Right cardiac atrium (tissue), 5 donors: ENCODE results near the gene VIPR2. TPM values are rescaled to one million over a fixed set of nuclear protein-coding genes. Genes with fewer than 3 reads are reported as not detected.
"Not testable (repeated sequence)": the region's sequence is repeated elsewhere in the genome, so short reads cannot be mapped to it uniquely, and the experiment has no call there.

Experiments
- ATAC-seq, 2 donors: fragments of 200-7000 bp; cut with Tn5 transposase; one replicate each; pipeline versions ENCODE4 v1.8.0 to v1.9.1; 2020; ENCODE audit warnings: moderate library complexity in 2 of 2, mild to moderate bottlenecking in 1 of 2
- DNase-seq, 3 donors: peaks; one replicate each; pipeline ENCODE4 v3.0.0-alpha.2; 2020
- H3K27ac ChIP-seq: one replicate; pipeline ENCODE4 v1.5.1; 2013; ENCODE audit warnings: mild to moderate bottlenecking, low read length, control low read depth, moderate library complexity
- H3K27me3 ChIP-seq: one replicate; pipeline ENCODE4 v1.6.1; 2013; ENCODE audit not compliant: control insufficient read depth, insufficient read depth
- H3K4me1 ChIP-seq: one replicate; pipeline ENCODE4 v1.6.1; 2013; ENCODE audit warnings: low read length; ENCODE audit not compliant: control insufficient read depth, insufficient read depth
- H3K4me3 ChIP-seq: one replicate; pipeline ENCODE4 v1.5.1; 2013; ENCODE audit warnings: low read length, control low read depth
- H3K9me3 ChIP-seq: one replicate; pipeline ENCODE4 v1.6.1; 2013; ENCODE audit warnings: low read length; ENCODE audit not compliant: control insufficient read depth
- WGBS: extraction: QIAGEN DNeasy Blood & Tissue Kit; methylation state at CpG from one replicate; pipeline ENCODE4 v1.1.7; 2013; 5-methylcytosine and 5-hydroxymethylcytosine counted together
- intact Hi-C, 4 donors: fragments of 100-400 bp; cut with DNase I; formaldehyde crosslinking; loops; one replicate each; pipeline versions ENCODE4 v1.11.0 to v1.14.0; 2022 to 2023
- long read RNA-seq, 4 donors: library from polyadenylated mRNA; unstranded; transcript quantifications; one replicate each; pipeline ENCODE4 v2.0.0, GENCODE V29; 2020 to 2021
- polyA plus RNA-seq: library from polyadenylated mRNA; stranded (reverse); fragments of 200-250 nt; gene quantifications from one replicate; pipeline ENCODE4 v1.2.3, GENCODE V29; 2013
- total RNA-seq, 4 donors: library from RNA; stranded (reverse); fragmentation: NEBNext Ultra II Directional; extraction: Animal tissue kit (Norgen Biotek cat#: 25700); gene quantifications; one replicate each; pipeline ENCODE4 v1.2.1, GENCODE V29; 2021
- donor health status: healthy with polysubstance abuse.
- donor health status: DM: no; HTN: yes; CAD: no.
- donor health status: DM: no; HTN: no; CAD: no.
- donor health status: DM: no; HTN: yes; CAD: no; lungs with severe emphysema.
- donor health status: DM: yes; HTN: yes; CAD: no.

The VIPR2 gene, protein sequence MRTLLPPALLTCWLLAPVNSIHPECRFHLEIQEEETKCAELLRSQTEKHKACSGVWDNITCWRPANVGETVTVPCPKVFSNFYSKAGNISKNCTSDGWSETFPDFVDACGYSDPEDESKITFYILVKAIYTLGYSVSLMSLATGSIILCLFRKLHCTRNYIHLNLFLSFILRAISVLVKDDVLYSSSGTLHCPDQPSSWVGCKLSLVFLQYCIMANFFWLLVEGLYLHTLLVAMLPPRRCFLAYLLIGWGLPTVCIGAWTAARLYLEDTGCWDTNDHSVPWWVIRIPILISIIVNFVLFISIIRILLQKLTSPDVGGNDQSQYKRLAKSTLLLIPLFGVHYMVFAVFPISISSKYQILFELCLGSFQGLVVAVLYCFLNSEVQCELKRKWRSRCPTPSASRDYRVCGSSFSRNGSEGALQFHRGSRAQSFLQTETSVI
- total RNA-seq (10 to 100 TPM in 2 of 4 donors, 1 to 10 TPM in 2; 9.3 to 13.7 (median 10.1) TPM), polyA plus RNA-seq (7.3 TPM)
- long read RNA-seq, donor 1, transcript VIPR2-201 (13 exons, 3,944 nt): major isoform, 6 of 32 reads
- long read RNA-seq, donor 1, partial matches to known transcripts: 3 of 32 reads
- long read RNA-seq, donor 1, other reads (novel, unspliced or antisense): 23 of 32 reads
- long read RNA-seq, donor 2, partial matches to known transcripts: 0 of 14 reads
- long read RNA-seq, donor 2, other reads (novel, unspliced or antisense): 10 of 14 reads
- long read RNA-seq, donor 3, transcript VIPR2-201 (13 exons, 3,944 nt): major isoform, 15 of 41 reads
- long read RNA-seq, donor 3, partial matches to known transcripts: 6 of 41 reads
- long read RNA-seq, donor 3, other reads (novel, unspliced or antisense): 18 of 41 reads
- long read RNA-seq, donor 4, partial matches to known transcripts: 1 of 16 reads
- long read RNA-seq, donor 4, other reads (novel, unspliced or antisense): 8 of 16 reads

DNA sequence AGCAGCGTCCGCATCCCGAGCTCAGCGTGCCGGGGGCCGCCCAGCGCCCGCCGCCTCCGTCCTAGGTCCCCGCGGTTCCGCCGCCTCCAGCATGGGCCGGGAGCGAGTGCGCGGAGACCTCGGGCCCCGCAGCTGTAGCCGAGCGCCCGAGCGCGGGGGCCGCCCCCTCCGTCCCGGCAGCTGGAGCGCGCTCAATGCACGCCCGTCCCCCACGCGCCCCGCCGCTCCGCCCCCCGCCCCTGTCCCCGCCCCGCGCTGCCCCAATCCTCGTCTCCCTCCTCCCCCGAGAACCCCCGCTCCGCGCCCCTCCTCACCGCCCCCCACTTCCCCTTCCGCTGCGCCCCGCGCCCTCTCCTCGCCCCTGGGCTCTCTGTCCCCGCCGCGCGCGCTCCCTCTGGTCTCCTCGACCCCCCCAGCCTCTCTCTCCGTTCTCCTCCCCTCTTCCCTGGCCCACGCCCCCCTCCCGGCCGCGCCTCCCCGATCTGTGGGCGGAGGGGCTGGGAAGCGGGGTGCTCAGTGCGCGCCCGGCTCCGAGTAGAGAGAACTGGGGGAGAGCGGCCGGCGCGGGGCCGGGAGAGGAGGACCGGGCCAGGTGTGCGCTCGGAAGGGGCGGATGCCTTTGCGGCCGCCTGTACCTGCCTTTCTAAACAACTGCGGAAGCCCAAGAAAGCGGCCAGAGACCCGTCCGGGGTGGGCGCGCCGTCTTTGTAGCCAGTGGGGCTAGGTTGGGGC is at the start of gene VIPR2:
TSS of gene VIPR2 (minus strand) at position 110 of the 732 bp plus-strand sequence. CDS start at position 14, 96 bp downstream.
- WGBS: 2% methylated on average over 85 of the region's 88 CpGs
- peak within 1 kb of the TSS; percentile 79 for H3K4me3 ChIP-seq
- peak; percentile 41 to 84 (median 79) for DNase-seq
- intact Hi-C loops: loop anchor here in 2 of 4 donors (5.0 to 10.0 kb wide), 2 partner anchors 110 to 113 kb away; no protein-coding TSS in a partner anchor
- ATAC-seq: peak; percentile 74
- no peaks in the 10 kb centered on the region for H3K27me3 ChIP-seq
- no peaks in the 10 kb centered on the region for H3K4me1 ChIP-seq
- no peaks in the 10 kb centered on the region for H3K9me3 ChIP-seq
- H3K27ac ChIP-seq: no peak within 1 kb of the TSS

- WGBS: 62% methylated on average over 4 of the region's 4 CpGs
- DNase-seq: no peak
- Histone ChIP-seq H3K27me3 (no peaks in the 10 kb centered on the region), H3K4me3 (no peak overlapping the region), H3K27ac (no peak overlapping the region), H3K9me3 (no peaks in the 10 kb centered on the region), H3K4me1 (no peaks in the 10 kb centered on the region)
- ATAC-seq: no peak
- intact Hi-C loops: no loop called here
These were observed 49.0 kb upstream of the VIPR2 start for GRCh38 chr7:159193543-159194090.

DNA sequence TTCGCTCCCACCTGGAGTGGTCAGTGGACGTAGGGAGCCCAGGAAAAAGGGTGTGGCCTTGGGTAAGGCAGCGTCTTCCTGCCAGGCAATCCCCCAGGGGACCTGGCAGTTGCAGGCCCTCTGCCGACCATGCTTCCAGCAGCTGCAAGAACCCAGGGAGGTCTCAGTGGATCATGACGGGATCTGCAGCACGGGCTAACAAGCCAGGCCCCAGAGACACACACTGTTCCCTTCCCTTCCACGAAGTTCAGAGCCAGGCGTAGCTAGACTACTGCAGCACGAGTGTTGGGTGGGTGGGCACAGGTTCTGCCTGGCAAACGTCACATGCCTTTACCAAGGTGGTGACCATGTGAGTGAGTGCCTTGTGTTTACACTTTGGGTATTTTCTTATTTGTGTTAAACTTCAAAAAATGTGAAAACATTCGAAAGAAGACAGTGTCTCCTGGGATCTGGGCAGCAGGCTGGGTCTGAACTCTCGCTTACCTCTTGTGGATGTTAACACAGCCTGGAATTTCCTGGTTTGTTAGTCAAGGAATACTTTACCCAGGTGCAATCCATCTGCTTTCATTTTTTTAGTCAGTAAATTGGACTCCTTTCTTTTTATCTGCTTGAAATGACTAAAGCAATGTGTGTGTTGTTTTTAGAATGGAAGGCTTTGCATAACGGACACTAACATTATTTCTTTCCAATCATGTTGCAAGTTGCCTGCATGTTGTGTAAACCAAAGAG is 48.2 kb upstream of the VIPR2 start:
- H3K4me1 ChIP-seq: no peaks in the 10 kb centered on the region
- ATAC-seq: no peak
- intact Hi-C loops: no loop called here
- WGBS: 71% methylated on average over 13 of the region's 13 CpGs
- DNase-seq: no peak
- no peak overlapping the region for H3K27ac ChIP-seq
- no peak overlapping the region for H3K4me3 ChIP-seq
- H3K27me3 ChIP-seq: no peaks in the 10 kb centered on the region
- H3K9me3 ChIP-seq: no peaks in the 10 kb centered on the region

- ATAC-seq: no peak
- WGBS: 78% methylated on average over 3 of the region's 3 CpGs
- no peaks in the 10 kb centered on the region for H3K27me3 ChIP-seq
These were observed 47.3 kb upstream of the VIPR2 start for GRCh38 chr7:159192013-159192412.

GRCh38 chr7:159191236-159191635 is 46.6 kb upstream of the VIPR2 start:
- Histone ChIP-seq H3K9me3 (no peaks in the 10 kb centered on the region), H3K27me3 (no peaks in the 10 kb centered on the region), H3K4me1 (no peaks in the 10 kb centered on the region), H3K4me3 (no peak overlapping the region), H3K27ac (no peak overlapping the region)
- ATAC-seq (no peak), DNase-seq (no peak)
- intact Hi-C loops: no loop called here
- 50% methylated on average over 11 of the region's 11 CpGs for WGBS

More at GRCh38 chr7:159192013-159192412, 47.3 kb upstream of the VIPR2 start:
- no peak for DNase-seq
- Histone ChIP-seq H3K4me3 (no peak overlapping the region), H3K4me1 (no peaks in the 10 kb centered on the region), H3K9me3 (no peaks in the 10 kb centered on the region), H3K27ac (no peak overlapping the region)
- intact Hi-C loops: no loop called here

GRCh38 chr7:159188011-159188410 is 43.3 kb upstream of the VIPR2 start:
- intact Hi-C loops: no loop called here
- no peak overlapping the region for H3K27ac ChIP-seq
- ATAC-seq: no peak
- DNase-seq: no peak
- no peaks in the 10 kb centered on the region for H3K9me3 ChIP-seq
- no peak overlapping the region for H3K4me3 ChIP-seq
- no peaks in the 10 kb centered on the region for H3K27me3 ChIP-seq
- no peaks in the 10 kb centered on the region for H3K4me1 ChIP-seq

GRCh38 chr7:159179241-159179640 is 34.6 kb upstream of the VIPR2 start:
- no peaks in the 10 kb centered on the region for H3K27me3 ChIP-seq
- WGBS: 89% methylated on average over 6 of the region's 6 CpGs
- H3K4me1 ChIP-seq: no peaks in the 10 kb centered on the region
- no peaks in the 10 kb centered on the region for H3K9me3 ChIP-seq
- intact Hi-C loops: no loop called here
- no peak overlapping the region for H3K27ac ChIP-seq
- DNase-seq: no peak
- no peak overlapping the region for H3K4me3 ChIP-seq
- no peak for ATAC-seq

- intact Hi-C loops: no loop called here
- H3K4me1 ChIP-seq: no peaks in the 10 kb centered on the region
- DNase-seq (no peak), ATAC-seq (no peak)
- no peak overlapping the region for H3K27ac ChIP-seq
- H3K4me3 ChIP-seq: no peak overlapping the region
- no peaks in the 10 kb centered on the region for H3K27me3 ChIP-seq
- no peaks in the 10 kb centered on the region for H3K9me3 ChIP-seq
- WGBS: 79% methylated on average over 3 of the region's 3 CpGs
These were observed 32.8 kb upstream of the VIPR2 start for GRCh38 chr7:159177284-159177953.

DNA sequence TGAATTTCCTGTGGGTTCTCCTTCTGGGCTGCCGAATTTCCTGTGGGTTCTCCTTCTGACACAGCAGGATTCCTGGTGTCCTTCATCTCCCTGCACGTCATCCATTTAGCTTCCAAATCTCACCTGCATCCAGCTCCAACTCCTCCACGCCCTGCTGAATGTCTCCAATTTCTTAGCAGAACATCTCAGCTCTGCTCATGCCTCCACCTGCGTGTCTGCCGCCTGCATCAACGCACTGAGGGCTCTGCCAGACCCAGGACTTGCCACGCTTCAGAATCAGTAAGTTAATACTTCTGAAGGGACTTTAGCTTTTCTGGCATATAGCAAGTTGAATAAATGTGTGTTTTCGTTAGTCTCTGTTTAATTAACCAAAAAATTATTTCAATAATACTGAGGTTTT is 31.1 kb upstream of the VIPR2 start:
- intact Hi-C loops: no loop called here
- WGBS: 82% methylated on average over 8 of the region's 8 CpGs
- DNase-seq (no peak), ATAC-seq (no peak)
- Histone ChIP-seq H3K4me1 (no peaks in the 10 kb centered on the region), H3K9me3 (no peaks in the 10 kb centered on the region), H3K27me3 (no peaks in the 10 kb centered on the region), H3K4me3 (no peak overlapping the region), H3K27ac (no peak overlapping the region)

DNA sequence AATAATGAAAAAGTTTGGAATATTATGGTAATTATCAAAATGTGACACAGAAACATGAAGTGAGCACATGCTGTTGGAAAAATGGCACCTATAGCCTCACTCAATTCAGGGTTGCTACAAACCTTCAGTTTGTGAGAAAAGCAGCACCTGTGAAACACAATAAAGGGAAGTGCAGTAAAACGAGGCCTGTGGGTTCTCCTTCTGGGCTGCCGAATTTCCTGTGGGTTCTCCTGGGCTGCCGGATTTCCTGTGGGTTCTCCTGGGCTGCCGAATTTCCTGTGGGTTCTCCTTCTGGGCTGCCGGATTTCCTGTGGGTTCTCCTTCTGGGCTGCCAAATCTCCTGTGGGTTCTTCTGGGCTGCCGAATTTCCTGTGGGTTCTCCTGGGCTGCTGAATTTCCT is 30.4 kb upstream of the VIPR2 start:
- H3K4me3 ChIP-seq, H3K27me3 ChIP-seq: not testable (repeated sequence)

More for the DNA sequence above, 30.4 kb upstream of the VIPR2 start:
- DNase-seq, intact Hi-C loops, H3K4me1 ChIP-seq, H3K27ac ChIP-seq, ATAC-seq, H3K9me3 ChIP-seq: not testable (repeated sequence)
- WGBS: 77% methylated on average over 6 of the region's 6 CpGs
